T-helper 2 cell treated with Interferon-gamma antibody and Interleukin-4, amounts not matched to agents 5 μg/mL and 100 μg/mL, for 36 hours (primary cell): ENCODE measurements around the gene TUBGCP6.

ENCODE experiments used
- DNase-seq: peaks from one replicate; pipeline ENCODE4 v3.0.0; 2021; ENCODE audit warnings: low spot score
- H3K27ac Mint-ChIP-seq: one replicate; pipeline ENCODE4 v1.8.0; 2021; ENCODE audit warnings: mild to moderate bottlenecking, mixed read lengths
- H3K27me3 Mint-ChIP-seq: one replicate; pipeline ENCODE4 v1.8.0; 2021; ENCODE audit warnings: low read depth, mixed read lengths
- H3K36me3 Mint-ChIP-seq: one replicate; pipeline ENCODE4 v1.8.0; 2021; ENCODE audit warnings: low read depth, mixed read lengths
- H3K4me1 Mint-ChIP-seq: one replicate; pipeline ENCODE4 v1.8.0; 2021; ENCODE audit warnings: low read depth, mixed read lengths
- H3K4me3 Mint-ChIP-seq: one replicate; pipeline ENCODE4 v1.8.0; 2022; ENCODE audit warnings: mild to moderate bottlenecking, moderate library complexity, mixed read lengths
- H3K9me3 Mint-ChIP-seq: one replicate; pipeline ENCODE4 v1.8.0; 2021; ENCODE audit warnings: mixed read lengths

TUBGCP6 gene

GRCh38 chr22:50244420-50245213 is at the start of gene TUBGCP6:
TSS of gene TUBGCP6 (minus strand) at chr22:50245023. CDS start at chr22:50244459, 564 bp downstream.
- no peaks in the 10 kb centered on the region for H3K27me3 Mint-ChIP-seq
- peak within 1 kb of the TSS; percentile 100 for H3K4me3 Mint-ChIP-seq
- peaks cover 20% of the 10 kb centered on the region for H3K36me3 Mint-ChIP-seq
- DNase-seq: peak; percentile 96
- no peaks in the 10 kb centered on the region for H3K9me3 Mint-ChIP-seq
- peaks cover 15% of the 10 kb centered on the region for H3K4me1 Mint-ChIP-seq
- H3K27ac Mint-ChIP-seq: peak within 1 kb of the TSS; percentile 100

- Mint-ChIP-seq H3K36me3 (no peaks in the 10 kb centered on the region), H3K9me3 (no peaks in the 10 kb centered on the region), H3K27ac (no peak overlapping the region), H3K4me3 (no peak overlapping the region), H3K4me1 (peaks cover 3% of the 10 kb centered on the region), H3K27me3 (peaks cover 22% of the 10 kb centered on the region)
- no peak for DNase-seq
Observed at GRCh38 chr22:50294319-50294656, 49.5 kb upstream of the TUBGCP6 start.

- DNase-seq: no peak
- Mint-ChIP-seq H3K9me3 (no peaks in the 10 kb centered on the region), H3K36me3 (no peaks in the 10 kb centered on the region), H3K27ac (no peak overlapping the region), H3K27me3 (peaks cover 18% of the 10 kb centered on the region), H3K4me1 (peaks cover 3% of the 10 kb centered on the region), H3K4me3 (no peak overlapping the region)
Observed at GRCh38 chr22:50293441-50294318, 48.9 kb upstream of the TUBGCP6 start.

GRCh38 chr22:50292643-50293440 is 48.0 kb upstream of the TUBGCP6 start:
- no peaks in the 10 kb centered on the region for H3K9me3 Mint-ChIP-seq
- H3K27me3 Mint-ChIP-seq: peaks cover 17% of the 10 kb centered on the region
- H3K27ac Mint-ChIP-seq: no peak overlapping the region
- no peak overlapping the region for H3K4me3 Mint-ChIP-seq
- peaks cover 3% of the 10 kb centered on the region for H3K4me1 Mint-ChIP-seq
- H3K36me3 Mint-ChIP-seq: no peaks in the 10 kb centered on the region
- DNase-seq: no peak

GRCh38 chr22:50289942-50290630 is 45.3 kb upstream of the TUBGCP6 start:
- DNase-seq: no peak
- Mint-ChIP-seq H3K36me3 (no peaks in the 10 kb centered on the region), H3K27me3 (peaks cover 15% of the 10 kb centered on the region), H3K27ac (no peak overlapping the region), H3K9me3 (no peaks in the 10 kb centered on the region), H3K4me3 (no peak overlapping the region), H3K4me1 (peaks cover 3% of the 10 kb centered on the region)

- Mint-ChIP-seq H3K9me3 (no peaks in the 10 kb centered on the region), H3K36me3 (no peaks in the 10 kb centered on the region), H3K4me1 (peaks cover 3% of the 10 kb centered on the region), H3K4me3 (no peak overlapping the region), H3K27ac (no peak overlapping the region), H3K27me3 (peaks cover 14% of the 10 kb centered on the region)
- no peak for DNase-seq
Observed at GRCh38 chr22:50289151-50289941, 44.5 kb upstream of the TUBGCP6 start.

GRCh38 chr22:50287731-50288130 is 42.9 kb upstream of the TUBGCP6 start:
- Mint-ChIP-seq H3K4me1 (peaks cover 3% of the 10 kb centered on the region), H3K27ac (no peak overlapping the region), H3K27me3 (peaks cover 8% of the 10 kb centered on the region), H3K4me3 (no peak overlapping the region), H3K36me3 (no peaks in the 10 kb centered on the region), H3K9me3 (no peaks in the 10 kb centered on the region)
- no peak for DNase-seq

GRCh38 chr22:50286701-50287318 is 42.0 kb upstream of the TUBGCP6 start:
- H3K4me1 Mint-ChIP-seq: no peaks in the 10 kb centered on the region
- H3K9me3 Mint-ChIP-seq: no peaks in the 10 kb centered on the region
- H3K27ac Mint-ChIP-seq: no peak overlapping the region
- no peak for DNase-seq
- peaks cover under 1% of the 10 kb centered on the region for H3K27me3 Mint-ChIP-seq
- H3K4me3 Mint-ChIP-seq: no peak overlapping the region
- no peaks in the 10 kb centered on the region for H3K36me3 Mint-ChIP-seq

GRCh38 chr22:50286275-50286674 is 41.5 kb upstream of the TUBGCP6 start:
- Mint-ChIP-seq H3K9me3 (no peaks in the 10 kb centered on the region), H3K4me3 (no peak overlapping the region), H3K4me1 (no peaks in the 10 kb centered on the region), H3K27ac (no peak overlapping the region), H3K36me3 (no peaks in the 10 kb centered on the region), H3K27me3 (no peaks in the 10 kb centered on the region)
- DNase-seq: no peak

GRCh38 chr22:50285568-50286229 is 40.9 kb upstream of the TUBGCP6 start:
- no peaks in the 10 kb centered on the region for H3K36me3 Mint-ChIP-seq

GRCh38 chr22:50284479-50284878 is 39.7 kb upstream of the TUBGCP6 start:
- no peaks in the 10 kb centered on the region for H3K9me3 Mint-ChIP-seq
- no peak overlapping the region for H3K4me3 Mint-ChIP-seq
- no peaks in the 10 kb centered on the region for H3K36me3 Mint-ChIP-seq
- H3K27ac Mint-ChIP-seq: no peak overlapping the region
- no peaks in the 10 kb centered on the region for H3K27me3 Mint-ChIP-seq
- H3K4me1 Mint-ChIP-seq: no peaks in the 10 kb centered on the region
- DNase-seq: no peak

More at GRCh38 chr22:50285568-50286229, 40.9 kb upstream of the TUBGCP6 start:
- Mint-ChIP-seq H3K4me3 (no peak overlapping the region), H3K4me1 (no peaks in the 10 kb centered on the region), H3K9me3 (no peaks in the 10 kb centered on the region), H3K27ac (no peak overlapping the region), H3K27me3 (no peaks in the 10 kb centered on the region)
- DNase-seq: no peak

- no peaks in the 10 kb centered on the region for H3K4me1 Mint-ChIP-seq
- no peak overlapping the region for H3K4me3 Mint-ChIP-seq
- H3K27me3 Mint-ChIP-seq: no peaks in the 10 kb centered on the region
- H3K27ac Mint-ChIP-seq: no peak overlapping the region
- H3K9me3 Mint-ChIP-seq: no peaks in the 10 kb centered on the region
- H3K36me3 Mint-ChIP-seq: no peaks in the 10 kb centered on the region
- DNase-seq: no peak
Observed at GRCh38 chr22:50283821-50284220, 39.0 kb upstream of the TUBGCP6 start.
